Measurements from ENCODE around the gene KLF7.
A peak's percentile ranks its signal among the peaks of the same experiment; 100 is the strongest.

The KLF7 gene

GRCh38 chr2:207113414-207113813 is 52.3 kb downstream of the KLF7 start:
- ATAC-seq (ENCODE audit: low read depth): no peak
- DNase-seq (ENCODE audit: low spot score in 2 of 2): no peak
- peaks cover 2% of the 10 kb centered on the region for H3K27me3 Mint-ChIP-seq
- no peak overlapping the region for H3K27ac Mint-ChIP-seq
- H3K4me3 Mint-ChIP-seq: no peak overlapping the region
- peaks cover 8% of the 10 kb centered on the region for H3K4me1 Mint-ChIP-seq
- H3K36me3 Mint-ChIP-seq: peaks cover 4% of the 10 kb centered on the region
- H3K9me3 Mint-ChIP-seq: no peaks in the 10 kb centered on the region

- ATAC-seq (ENCODE audit: low read depth): no peak
- no peak overlapping the region for H3K27ac Mint-ChIP-seq
- peaks cover 5% of the 10 kb centered on the region for H3K36me3 Mint-ChIP-seq
- H3K4me1 Mint-ChIP-seq: peaks cover 7% of the 10 kb centered on the region
- H3K27me3 Mint-ChIP-seq: peaks cover 2% of the 10 kb centered on the region
- H3K4me3 Mint-ChIP-seq: no peak overlapping the region
- no peak for DNase-seq (ENCODE audit: low spot score in 2 of 2)
- H3K9me3 Mint-ChIP-seq: no peaks in the 10 kb centered on the region
Observed at GRCh38 chr2:207112785-207113184, 53.0 kb downstream of the KLF7 start.

GRCh38 chr2:207112383-207112782 is 53.4 kb downstream of the KLF7 start:
- Mint-ChIP-seq H3K4me3 (no peak overlapping the region), H3K27me3 (peaks cover 2% of the 10 kb centered on the region), H3K4me1 (peaks cover 6% of the 10 kb centered on the region)

GRCh38 chr2:207111757-207112156 is 54.0 kb downstream of the KLF7 start:
- ATAC-seq (ENCODE audit: low read depth) (no peak), DNase-seq (ENCODE audit: low spot score in 2 of 2) (no peak)
- Mint-ChIP-seq H3K36me3 (peaks cover 9% of the 10 kb centered on the region), H3K9me3 (no peaks in the 10 kb centered on the region), H3K27ac (no peak overlapping the region), H3K4me3 (no peak overlapping the region), H3K4me1 (peaks cover 6% of the 10 kb centered on the region), H3K27me3 (peaks cover 2% of the 10 kb centered on the region)

More at GRCh38 chr2:207112383-207112782, 53.4 kb downstream of the KLF7 start:
- Mint-ChIP-seq H3K36me3 (peaks cover 7% of the 10 kb centered on the region), H3K9me3 (no peaks in the 10 kb centered on the region), H3K27ac (no peak overlapping the region)
- ATAC-seq (ENCODE audit: low read depth) (no peak), DNase-seq (ENCODE audit: low spot score in 2 of 2) (no peak)

- no peak overlapping the region for H3K4me3 Mint-ChIP-seq
- peaks cover 7% of the 10 kb centered on the region for H3K36me3 Mint-ChIP-seq
- no peaks in the 10 kb centered on the region for H3K27me3 Mint-ChIP-seq
- no peak for DNase-seq (ENCODE audit: low spot score in 2 of 2)
- H3K27ac Mint-ChIP-seq: no peak overlapping the region
- H3K4me1 Mint-ChIP-seq: peaks cover 6% of the 10 kb centered on the region
- ATAC-seq (ENCODE audit: low read depth): no peak
- no peaks in the 10 kb centered on the region for H3K9me3 Mint-ChIP-seq
Observed at GRCh38 chr2:207110715-207111114, 55.0 kb downstream of the KLF7 start.

- peaks cover 6% of the 10 kb centered on the region for H3K4me1 Mint-ChIP-seq
Observed at GRCh38 chr2:207110310-207110709, 55.4 kb downstream of the KLF7 start.

GRCh38 chr2:207109768-207110167 is 56.0 kb downstream of the KLF7 start:
- ATAC-seq (ENCODE audit: low read depth) (no peak), DNase-seq (ENCODE audit: low spot score in 2 of 2) (no peak)
- Mint-ChIP-seq H3K27me3 (no peaks in the 10 kb centered on the region), H3K36me3 (peaks cover 8% of the 10 kb centered on the region), H3K4me3 (no peak overlapping the region), H3K4me1 (peaks cover 6% of the 10 kb centered on the region), H3K27ac (no peak overlapping the region), H3K9me3 (no peaks in the 10 kb centered on the region)

More at GRCh38 chr2:207110310-207110709, 55.4 kb downstream of the KLF7 start:
- ATAC-seq (ENCODE audit: low read depth) (no peak), DNase-seq (ENCODE audit: low spot score in 2 of 2) (no peak)
- H3K36me3 Mint-ChIP-seq: peaks cover 8% of the 10 kb centered on the region
- no peak overlapping the region for H3K4me3 Mint-ChIP-seq
- H3K9me3 Mint-ChIP-seq: no peaks in the 10 kb centered on the region
- H3K27me3 Mint-ChIP-seq: no peaks in the 10 kb centered on the region
- H3K27ac Mint-ChIP-seq: no peak overlapping the region

GRCh38 chr2:207108440-207108839 is 57.3 kb downstream of the KLF7 start:
- no peaks in the 10 kb centered on the region for H3K9me3 Mint-ChIP-seq
- ATAC-seq (ENCODE audit: low read depth) (no peak), DNase-seq (ENCODE audit: low spot score in 2 of 2) (no peak)
- peaks cover 8% of the 10 kb centered on the region for H3K4me1 Mint-ChIP-seq
- no peak overlapping the region for H3K4me3 Mint-ChIP-seq
- peaks cover 8% of the 10 kb centered on the region for H3K36me3 Mint-ChIP-seq
- H3K27ac Mint-ChIP-seq: peak overlapping the region; percentile 60
- H3K27me3 Mint-ChIP-seq: no peaks in the 10 kb centered on the region

GRCh38 chr2:207107551-207107950 is 58.2 kb downstream of the KLF7 start:
- Mint-ChIP-seq H3K27me3 (no peaks in the 10 kb centered on the region), H3K9me3 (no peaks in the 10 kb centered on the region), H3K4me3 (no peak overlapping the region), H3K36me3 (peaks cover 9% of the 10 kb centered on the region), H3K4me1 (peaks cover 5% of the 10 kb centered on the region), H3K27ac (peak overlapping the region; percentile 60)
- DNase-seq (ENCODE audit: low spot score in 2 of 2) (no peak), ATAC-seq (ENCODE audit: low read depth) (no peak)

GRCh38 chr2:207107131-207107530 is 58.6 kb downstream of the KLF7 start:
- DNase-seq (ENCODE audit: low spot score in 2 of 2): no peak
- Mint-ChIP-seq H3K4me1 (peaks cover 2% of the 10 kb centered on the region), H3K4me3 (no peak overlapping the region), H3K9me3 (no peaks in the 10 kb centered on the region), H3K36me3 (peaks cover 10% of the 10 kb centered on the region), H3K27ac (no peak overlapping the region), H3K27me3 (no peaks in the 10 kb centered on the region)
- ATAC-seq (ENCODE audit: low read depth): no peak

GRCh38 chr2:207103132-207103531 is 62.6 kb downstream of the KLF7 start:
- Mint-ChIP-seq H3K27ac (no peak overlapping the region), H3K4me1 (peaks cover 2% of the 10 kb centered on the region), H3K27me3 (no peaks in the 10 kb centered on the region), H3K36me3 (peaks cover 14% of the 10 kb centered on the region), H3K4me3 (no peak overlapping the region), H3K9me3 (no peaks in the 10 kb centered on the region)
- DNase-seq (ENCODE audit: low spot score in 2 of 2) (no peak), ATAC-seq (ENCODE audit: low read depth) (no peak)

- no peak overlapping the region for H3K4me3 Mint-ChIP-seq
- no peak overlapping the region for H3K27ac Mint-ChIP-seq
- peaks cover 5% of the 10 kb centered on the region for H3K4me1 Mint-ChIP-seq
- H3K36me3 Mint-ChIP-seq: peaks cover 10% of the 10 kb centered on the region
- H3K27me3 Mint-ChIP-seq: no peaks in the 10 kb centered on the region
- no peak for ATAC-seq (ENCODE audit: low read depth)
- H3K9me3 Mint-ChIP-seq: no peaks in the 10 kb centered on the region
- no peak for DNase-seq (ENCODE audit: low spot score in 2 of 2)
Observed at GRCh38 chr2:207101984-207102383, 63.8 kb downstream of the KLF7 start.

- ATAC-seq (ENCODE audit: low read depth): no peak
- peaks cover 15% of the 10 kb centered on the region for H3K36me3 Mint-ChIP-seq
- H3K9me3 Mint-ChIP-seq: peaks cover 3% of the 10 kb centered on the region
- no peak overlapping the region for H3K4me3 Mint-ChIP-seq
- peaks cover 6% of the 10 kb centered on the region for H3K4me1 Mint-ChIP-seq
- DNase-seq (ENCODE audit: low spot score in 2 of 2): no peak
- no peaks in the 10 kb centered on the region for H3K27me3 Mint-ChIP-seq
- no peak overlapping the region for H3K27ac Mint-ChIP-seq
Observed at GRCh38 chr2:207097278-207097677, 68.5 kb downstream of the KLF7 start.

- ATAC-seq (ENCODE audit: low read depth) (no peak), DNase-seq (ENCODE audit: low spot score in 2 of 2) (no peak)
- H3K27me3 Mint-ChIP-seq: no peaks in the 10 kb centered on the region
- no peak overlapping the region for H3K4me3 Mint-ChIP-seq
- peaks cover 13% of the 10 kb centered on the region for H3K36me3 Mint-ChIP-seq
- no peak overlapping the region for H3K27ac Mint-ChIP-seq
- H3K9me3 Mint-ChIP-seq: peaks cover 3% of the 10 kb centered on the region
- H3K4me1 Mint-ChIP-seq: peaks cover 11% of the 10 kb centered on the region
Observed at GRCh38 chr2:207095963-207096362, 69.8 kb downstream of the KLF7 start.

- H3K4me1 Mint-ChIP-seq: peaks cover 18% of the 10 kb centered on the region
- no peak for ATAC-seq (ENCODE audit: low read depth)
Observed at GRCh38 chr2:207093234-207093633, 72.5 kb downstream of the KLF7 start.

More at GRCh38 chr2:207093234-207093633, 72.5 kb downstream of the KLF7 start:
- Mint-ChIP-seq H3K36me3 (peaks cover 13% of the 10 kb centered on the region), H3K9me3 (peaks cover 3% of the 10 kb centered on the region), H3K27ac (no peak overlapping the region), H3K4me3 (no peak overlapping the region), H3K27me3 (no peaks in the 10 kb centered on the region)
- DNase-seq (ENCODE audit: low spot score in 2 of 2): no peak

Data from memory B cell (primary cell).